BLaER1 treated with 17β-estradiol and CSF1 and Interleukin-3, amounts not matched to agents 10 nM and 100 nM (cell line): ENCODE measurements around the gene FSCN2.

Experiments
- H3K27ac ChIP-seq, 11 experiments: shearing (Covaris generic); formaldehyde crosslinking; 2 replicates each; pipeline ENCODE4 v1.8.1; 2022
- H3K27me3 ChIP-seq, 11 experiments: shearing (Covaris generic); formaldehyde crosslinking; 2 replicates each; pipeline ENCODE4 v1.8.1; 2022
- H3K36me3 ChIP-seq, 11 experiments: shearing (Covaris generic); formaldehyde crosslinking; 2 replicates each; pipeline ENCODE4 v1.8.1; 2022
- H3K4me1 ChIP-seq, 10 experiments: shearing (Covaris generic); formaldehyde crosslinking; 2 replicates each; pipeline ENCODE4 v1.8.1; 2022
- H3K4me2 ChIP-seq, 11 experiments: shearing (Covaris generic); formaldehyde crosslinking; 2 replicates each; pipeline ENCODE4 v1.8.1; 2022
- H3K4me3 ChIP-seq, 10 experiments: shearing (Covaris generic); formaldehyde crosslinking; 2 replicates each; pipeline ENCODE4 v1.8.1; 2022
- H3K9ac ChIP-seq, 11 experiments: shearing (Covaris generic); formaldehyde crosslinking; 2 replicates each; pipeline ENCODE4 v1.8.1; 2022
- H3K9me3 ChIP-seq, 11 experiments: shearing (Covaris generic); formaldehyde crosslinking; replicated peaks in 1 of 11; 2 replicates each; pipeline ENCODE4 v1.8.1; 2022
- H4K20me1 ChIP-seq, 11 experiments: shearing (Covaris generic); formaldehyde crosslinking; 2 replicates each; pipeline ENCODE4 v1.8.1; 2022
- Cebpa-rat ChIP-seq, 11 experiments: shearing (Covaris generic); IDR thresholded peaks; 2 replicates each; pipeline ENCODE4 v1.8.1; 2022

FSCN2 gene

GRCh38 chr17:81483085-81483861 lies 44.9 kb upstream of the FSCN2 start:
- peak overlapping the region; percentile 39 to 79 (median 69); a peak in 21 of 22 replicates for H3K9ac ChIP-seq
- peaks cover 0 to 51% (median 0%) of the 10 kb centered on the region in 11 experiments; a peak in 7 of 22 replicates for H3K27me3 ChIP-seq
- H3K27ac ChIP-seq = peak overlapping the region in 9 of 11 experiments; percentile 11 to 81 (median 64); a peak in 17 of 22 replicates

GRCh38 chr17:81483862-81484194 lies 44.3 kb upstream of the FSCN2 start:
- H3K9ac ChIP-seq = peak overlapping the region; percentile 39 to 79 (median 69); a peak in 21 of 22 replicates
- peak overlapping the region in 9 of 11 experiments; percentile 11 to 81 (median 64); a peak in 18 of 22 replicates for H3K27ac ChIP-seq
- peaks cover 0 to 7% (median 0%) of the 10 kb centered on the region in 11 experiments; a peak in 2 of 22 replicates for H3K9me3 ChIP-seq
- no peaks in the 10 kb centered on the region for H3K36me3 ChIP-seq
- H3K27me3 ChIP-seq = peaks cover 0 to 51% (median 0%) of the 10 kb centered on the region in 11 experiments; a peak in 7 of 22 replicates
- H3K4me3 ChIP-seq = peak overlapping the region; percentile 49 to 67 (median 59)
- peaks cover 63 to 97% (median 95%) of the 10 kb centered on the region in 10 experiments for H3K4me1 ChIP-seq
- no peak for TF ChIP-seq Cebpa-rat (IDR thresholded peaks at IDR 0.05)
- no peaks in the 10 kb centered on the region for H4K20me1 ChIP-seq
- peak overlapping the region; percentile 87 to 100 (median 99) for H3K4me2 ChIP-seq

More at GRCh38 chr17:81483085-81483861, 44.9 kb upstream of the FSCN2 start:
- Histone ChIP-seq H3K4me1 (peaks cover 59 to 91% (median 89%) of the 10 kb centered on the region in 10 experiments), H3K4me3 (peak overlapping the region; percentile 49 to 67 (median 59)), H3K4me2 (peak overlapping the region; percentile 87 to 100 (median 99)), H3K9me3 (peaks cover 0 to 7% (median 0%) of the 10 kb centered on the region in 11 experiments; a peak in 2 of 22 replicates), H3K36me3 (no peaks in the 10 kb centered on the region), H4K20me1 (no peaks in the 10 kb centered on the region)
- TF ChIP-seq Cebpa-rat (IDR thresholded peaks at IDR 0.05) = no peak

DNA sequence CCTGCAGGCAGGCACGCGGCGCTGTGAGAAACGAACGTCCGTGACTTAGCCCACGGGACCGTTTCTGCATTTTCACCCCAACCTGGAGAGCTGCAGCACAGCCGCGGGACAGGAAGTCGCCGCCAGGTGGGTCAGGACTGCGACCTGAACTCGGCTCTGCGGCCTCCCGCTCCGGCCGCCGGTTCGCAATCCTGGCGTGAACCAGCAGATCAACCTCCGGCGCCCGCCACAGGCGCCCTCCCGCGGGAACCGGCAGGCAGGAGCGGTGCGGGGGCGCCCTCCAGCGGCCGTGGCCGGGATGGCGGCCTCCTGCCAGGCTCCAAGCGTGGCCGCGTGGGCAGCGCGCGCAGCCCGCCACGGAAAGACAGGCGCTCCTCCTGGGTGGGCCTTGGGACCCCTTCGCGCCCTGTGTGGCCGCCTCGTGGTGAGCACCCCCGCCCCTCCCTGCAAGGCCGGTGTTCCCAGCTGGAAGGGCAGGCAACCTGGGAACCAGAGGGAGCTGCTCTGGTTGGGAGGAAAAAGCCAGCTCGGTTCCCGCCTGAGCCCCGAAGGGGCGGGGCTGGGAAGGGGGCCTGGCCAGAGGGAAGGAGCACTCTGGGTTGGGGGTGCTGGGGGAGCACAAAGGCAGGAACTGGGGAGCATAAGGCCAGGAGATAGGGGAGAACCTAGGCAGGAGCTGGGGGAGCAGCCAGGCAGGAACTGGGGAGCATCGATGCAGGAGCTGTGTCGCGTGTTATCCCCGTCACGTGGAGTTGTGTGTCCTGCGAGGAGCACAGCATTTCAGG lies 43.8 kb upstream of the FSCN2 start:
- Histone ChIP-seq H3K4me2 (peak overlapping the region; percentile 87 to 100 (median 99)), H3K9ac (peak overlapping the region; percentile 39 to 79 (median 69); a peak in 21 of 22 replicates), H3K27me3 (peaks cover 0 to 46% (median 0%) of the 10 kb centered on the region in 11 experiments; a peak in 7 of 22 replicates), H3K4me1 (peaks cover 69 to 97% (median 95%) of the 10 kb centered on the region in 10 experiments), H3K36me3 (no peaks in the 10 kb centered on the region), H4K20me1 (no peaks in the 10 kb centered on the region), H3K4me3 (peak overlapping the region; percentile 49 to 67 (median 59)), H3K27ac (peak overlapping the region in 8 of 11 experiments; percentile 58 to 81 (median 68); a peak in 16 of 22 replicates), H3K9me3 (peaks cover 0 to 7% (median 0%) of the 10 kb centered on the region in 11 experiments; a peak in 2 of 22 replicates)
- no peak for TF ChIP-seq Cebpa-rat (IDR thresholded peaks at IDR 0.05)

DNA sequence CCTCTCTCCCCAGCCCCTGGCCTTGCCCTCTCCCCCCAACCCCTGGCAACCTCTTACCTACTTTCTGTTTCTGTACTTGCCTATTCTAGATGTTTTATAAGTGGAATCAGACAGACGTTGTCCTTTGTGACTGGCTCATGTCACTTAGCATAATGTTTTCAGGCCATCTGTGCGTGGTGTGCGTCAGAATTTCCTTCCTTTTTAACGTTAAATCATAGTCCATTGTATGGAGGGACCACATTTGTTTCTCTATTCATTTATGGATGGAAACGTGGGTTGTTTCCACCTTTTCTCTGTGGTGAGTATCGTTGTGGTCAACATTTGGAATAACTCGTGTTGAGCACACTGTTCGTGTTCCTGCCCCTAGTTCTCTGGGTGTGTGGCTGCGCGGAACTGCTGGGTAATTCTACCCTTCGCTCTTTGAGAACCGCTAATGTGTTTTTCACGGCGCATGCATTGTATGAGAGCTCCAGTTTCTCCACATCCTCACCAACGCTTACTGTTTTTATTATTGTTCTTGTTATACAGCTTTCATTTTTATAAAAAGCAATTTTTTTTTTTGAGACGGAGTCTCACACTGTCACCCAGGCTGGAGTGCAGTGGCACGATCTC lies 41.9 kb upstream of the FSCN2 start:
- H3K9me3 ChIP-seq = peaks cover 0 to under 1% (median 0%) of the 10 kb centered on the region in 11 experiments; a peak in 1 of 22 replicates
- H3K27ac ChIP-seq = peak overlapping the region in 8 of 11 experiments; percentile 31 to 100 (median 96); a peak in 15 of 22 replicates
- peak overlapping the region in 8 of 11 experiments; percentile 41 to 98 (median 95); a peak in 17 of 22 replicates for H3K9ac ChIP-seq
- H3K27me3 ChIP-seq = peaks cover 0 to 27% (median 0%) of the 10 kb centered on the region in 11 experiments; a peak in 5 of 22 replicates
- H4K20me1 ChIP-seq = no peaks in the 10 kb centered on the region
- H3K4me3 ChIP-seq = peak overlapping the region in 9 of 10 experiments; percentile 0 to 79 (median 15); a peak in 8 of 20 replicates
- no peak for TF ChIP-seq Cebpa-rat (IDR thresholded peaks at IDR 0.05)
- no peaks in the 10 kb centered on the region for H3K36me3 ChIP-seq
- H3K4me1 ChIP-seq = peaks cover 80 to 97% (median 94%) of the 10 kb centered on the region in 10 experiments
- peak overlapping the region; percentile 89 to 100 (median 98) for H3K4me2 ChIP-seq

GRCh38 chr17:81487089-81487486 lies 41.1 kb upstream of the FSCN2 start:
- peak overlapping the region in 9 of 11 experiments; percentile 94 to 100 (median 98); a peak in 17 of 22 replicates for H3K27ac ChIP-seq
- H3K36me3 ChIP-seq = no peaks in the 10 kb centered on the region
- no peaks in the 10 kb centered on the region for H4K20me1 ChIP-seq
- TF ChIP-seq Cebpa-rat (IDR thresholded peaks at IDR 0.05) = no peak
- peaks cover 77 to 94% (median 92%) of the 10 kb centered on the region in 10 experiments for H3K4me1 ChIP-seq
- peak overlapping the region; percentile 63 to 79 (median 68); a peak in 19 of 20 replicates for H3K4me3 ChIP-seq
- peak overlapping the region; percentile 89 to 100 (median 98) for H3K4me2 ChIP-seq
- H3K27me3 ChIP-seq = peaks cover 0 to 22% (median 0%) of the 10 kb centered on the region in 11 experiments; a peak in 5 of 22 replicates
- peak overlapping the region in 9 of 11 experiments; percentile 95 to 98 (median 96); a peak in 16 of 22 replicates for H3K9ac ChIP-seq
- no peaks in the 10 kb centered on the region for H3K9me3 ChIP-seq

DNA sequence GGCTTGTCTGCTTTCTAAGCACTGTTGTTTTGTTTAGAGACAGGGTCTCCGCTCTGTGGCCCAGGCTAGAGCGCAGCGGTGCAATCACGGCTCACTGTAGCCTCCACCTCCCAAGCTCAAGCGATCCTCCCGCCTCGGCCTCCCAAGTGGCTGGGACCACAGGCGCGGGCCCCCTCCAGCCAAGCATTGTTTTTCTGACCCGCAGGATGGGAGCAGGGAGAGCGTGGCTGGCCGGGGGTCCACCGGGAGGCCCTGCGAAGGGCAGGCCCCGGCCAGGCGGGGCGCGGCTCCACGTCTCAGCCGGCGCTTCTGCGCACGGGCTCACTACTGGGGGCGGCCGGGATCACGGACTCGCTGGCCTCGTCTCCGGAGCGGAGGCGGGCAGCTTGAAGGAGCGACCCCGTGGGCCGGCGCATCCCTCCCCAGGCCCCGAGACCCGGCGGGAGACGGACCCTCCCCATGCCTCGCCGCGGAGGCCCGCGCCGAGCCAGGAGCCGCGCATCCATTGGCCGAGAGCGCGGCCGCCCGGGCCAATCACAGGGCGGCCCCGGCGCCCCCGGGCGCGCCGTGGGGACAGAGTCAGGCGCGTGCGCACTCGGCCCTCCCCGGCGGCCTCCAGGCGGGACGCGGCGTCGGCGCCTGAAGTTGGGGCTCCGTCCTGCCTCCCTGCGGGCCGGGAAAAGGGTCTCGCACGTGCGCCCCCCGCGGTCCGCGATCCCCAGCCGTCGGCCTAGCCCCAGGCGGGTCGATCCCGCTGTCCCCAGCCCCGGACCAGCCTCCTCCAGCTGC lies 40.5 kb upstream of the FSCN2 start:
- Histone ChIP-seq H3K27ac (peak overlapping the region; percentile 87 to 100 (median 98)), H3K4me2 (peak overlapping the region; percentile 89 to 100 (median 98)), H3K9ac (peak overlapping the region; percentile 93 to 98 (median 96)), H4K20me1 (no peaks in the 10 kb centered on the region), H3K9me3 (no peaks in the 10 kb centered on the region), H3K4me1 (peaks cover 77 to 94% (median 92%) of the 10 kb centered on the region in 10 experiments), H3K36me3 (no peaks in the 10 kb centered on the region), H3K27me3 (peaks cover 0 to 22% (median 0%) of the 10 kb centered on the region in 11 experiments; a peak in 7 of 22 replicates), H3K4me3 (peak overlapping the region; percentile 63 to 79 (median 68))
- TF ChIP-seq Cebpa-rat (IDR thresholded peaks at IDR 0.05) = no peak

DNA sequence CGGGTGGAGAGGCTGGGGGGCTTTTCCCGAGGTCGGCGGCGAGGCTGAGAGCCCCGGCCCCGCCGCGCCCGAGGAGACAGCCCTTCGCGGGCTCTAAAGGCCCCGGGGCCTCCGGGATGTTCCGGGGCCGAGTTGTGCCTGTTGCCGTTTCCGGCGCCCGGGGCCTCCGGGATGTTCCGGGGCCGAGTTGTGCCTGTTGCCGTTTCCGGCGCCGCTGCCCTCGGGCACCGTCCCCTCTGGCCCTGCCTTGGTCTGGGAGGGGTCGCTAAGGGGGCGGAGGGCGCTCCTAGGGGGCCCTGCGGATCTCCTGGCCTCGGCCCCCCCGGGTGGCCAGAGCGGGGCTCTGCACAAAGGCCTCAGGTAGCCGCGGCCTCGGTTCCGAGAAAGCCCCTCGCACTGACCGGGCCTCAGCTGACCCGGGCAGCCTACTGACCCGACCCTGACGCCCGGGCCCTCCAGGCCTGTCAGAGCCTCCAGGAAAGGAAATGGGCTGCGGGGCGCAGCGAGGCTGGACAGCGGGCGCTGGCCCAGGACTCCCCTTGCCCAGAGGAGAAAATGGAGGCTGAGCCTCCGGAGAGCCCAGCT lies 39.8 kb upstream of the FSCN2 start:
- Histone ChIP-seq H3K27me3 (peaks cover 0 to 22% (median 0%) of the 10 kb centered on the region in 11 experiments; a peak in 8 of 22 replicates), H3K27ac (peak overlapping the region; percentile 87 to 100 (median 98)), H3K4me3 (peak overlapping the region; percentile 63 to 79 (median 68)), H3K36me3 (no peaks in the 10 kb centered on the region), H3K9me3 (no peaks in the 10 kb centered on the region), H3K9ac (peak overlapping the region; percentile 93 to 98 (median 96)), H3K4me1 (peaks cover 72 to 94% (median 92%) of the 10 kb centered on the region in 10 experiments), H3K4me2 (peak overlapping the region; percentile 89 to 100 (median 98)), H4K20me1 (no peaks in the 10 kb centered on the region)
- no peak for TF ChIP-seq Cebpa-rat (IDR thresholded peaks at IDR 0.05)
